HepG2 (cell line): Measurements from ENCODE around the gene PTPRD. TPM values are rescaled to one million over a fixed set of nuclear protein-coding genes. Genes with fewer than 3 reads are reported as not detected.

ENCODE experiments used
- ATAC-seq: fragments of 200-7000 bp; cut with Tn5 transposase; 3 replicates; pipeline ENCODE4 v1.9.1; 2020; ENCODE audit warnings: mild to moderate bottlenecking, moderate library complexity
- BruUV-seq: library from RNA; stranded (reverse); fragments of 400-500 nt; replicated peaks from 2 replicates; lab custom pipeline; 2021; lab: Mats Ljungman, UMichigan
- CTCF ChIA-PET: fragments of 300-600 bp; formaldehyde crosslinking; extraction: SDS; loops from one replicate; lab custom pipeline; 2021; ENCODE audit warnings: low total read pairs, inconsistent platforms, low intra/inter-chr PET ratio; lab: Yijun Ruan, JAX
- POLR2A ChIA-PET: fragments of 350-600 bp; sonication (Branson Sonifier 250); formaldehyde crosslinking; loops from one replicate; lab custom pipeline; 2020; ENCODE audit warnings: antibody characterized with exemption, inconsistent platforms; lab: Yijun Ruan, JAX
- DNase-seq: peaks from one replicate; pipeline ENCODE4 v3.0.0-alpha.2; 2015; ENCODE audit warnings: low spot score
- FAIRE-seq: peaks from 3 replicates; lab custom pipeline; 2011; peaks lifted over from hg19 to GRCh38; lab: Jason Lieb, UNC
- H2AFZ ChIP-seq: one replicate; pipeline ENCODE4 v1.6.1; 2011; ENCODE audit warnings: low read length, inconsistent platforms
- H3K27ac ChIP-seq: fragments of 300-600 bp; 3 replicates; pipeline ENCODE4 v1.8.0; 2011; ENCODE audit warnings: mixed run types, mild to moderate bottlenecking, mixed read lengths, low read length, inconsistent platforms; ENCODE audit not compliant: insufficient read depth; ENCODE audit errors: extremely low read length
- H3K27me3 ChIP-seq, 2 experiments: fragments of 200-600 bp in 1 of 2; 2 replicates in 1 of 2; 3 replicates in 1 of 2; pipeline versions ENCODE4 v1.6.0 to v1.8.0; 2011; ENCODE audit warnings: low read length in 2 of 2, mild to moderate bottlenecking in 2 of 2, moderate library complexity in 2 of 2, inconsistent platforms in 1 of 2; ENCODE audit not compliant: insufficient read depth in 2 of 2, control insufficient read depth in 1 of 2
- H3K36me3 ChIP-seq, 2 experiments: fragments of 200-600 bp in 1 of 2; replicated peaks in 1 of 2; 2 replicates in 1 of 2; 3 replicates in 1 of 2; pipeline versions ENCODE4 v1.5.1 to v1.8.0; 2011; ENCODE audit warnings: low read length in 2 of 2, inconsistent platforms in 1 of 2; ENCODE audit not compliant: insufficient read depth in 2 of 2, control insufficient read depth in 1 of 2
- H3K4me1 ChIP-seq: 2 replicates; pipeline ENCODE4 v1.5.1; 2012; ENCODE audit warnings: low read length, inconsistent platforms; ENCODE audit not compliant: insufficient read depth
- H3K4me2 ChIP-seq: 2 replicates; pipeline ENCODE4 v1.6.0; 2011; ENCODE audit warnings: low read depth, low read length, inconsistent platforms
- H3K4me3 ChIP-seq, 3 experiments: fragments of 200-600 bp in 1 of 3; sonication (generic), shearing (Covaris generic) in 1 of 3; replicated peaks in 1 of 3; 2 replicates each; pipeline ENCODE4 v1.5.1; 2011 to 2016; ENCODE audit warnings: low read length in 3 of 3, inconsistent platforms in 2 of 3, low read depth in 2 of 3, mild to moderate bottlenecking in 2 of 3, control low read depth in 1 of 3, mixed read lengths in 1 of 3; ENCODE audit not compliant: insufficient read depth in 1 of 3
- H3K79me2 ChIP-seq: one replicate; pipeline ENCODE4 v1.6.1; 2011; ENCODE audit warnings: low read length, inconsistent platforms; ENCODE audit not compliant: insufficient read depth
- H3K9ac ChIP-seq: 2 replicates; pipeline ENCODE4 v1.6.0; 2011; ENCODE audit warnings: mild to moderate bottlenecking, low read depth, low read length, inconsistent platforms; ENCODE audit not compliant: insufficient read depth
- H3K9me3 ChIP-seq: 2 replicates; pipeline ENCODE4 v1.5.1; 2012; ENCODE audit warnings: mild to moderate bottlenecking, low read length
- H4K20me1 ChIP-seq: 2 replicates; pipeline ENCODE4 v1.6.0; 2011; ENCODE audit warnings: inconsistent platforms, mild to moderate bottlenecking, low read length, moderate library complexity; ENCODE audit not compliant: insufficient read depth
- FOXC1 ChIP-seq: sonication (generic); formaldehyde crosslinking; IDR thresholded peaks from 2 replicates; pipeline ENCODE4 v1.8.0; 2022; ENCODE audit warnings: mild to moderate bottlenecking, missing genetic modification reagents, borderline replicate concordance
- HMG20B ChIP-seq: conservative IDR thresholded peaks from 2 replicates; pipeline ENCODE4 v1.6.1; 2016; ENCODE audit warnings: missing genetic modification reagents, missing compliant biosample characterization
- HOMEZ ChIP-seq: IDR thresholded peaks from 2 replicates; pipeline ENCODE4 v1.6.1; 2016; ENCODE audit warnings: low read depth
- JDP2 ChIP-seq: sonication (generic); formaldehyde crosslinking; IDR thresholded peaks from 2 replicates; pipeline ENCODE4 v1.8.1; 2022; ENCODE audit warnings: missing genetic modification reagents, borderline replicate concordance
- MAFF ChIP-seq: IDR thresholded peaks from 2 replicates; pipeline ENCODE4 v1.6.1; 2011; ENCODE audit warnings: low read depth, low read length, improper control_type of control experiment
- MAFK ChIP-seq, 2 experiments: IDR thresholded peaks in 1 of 2; conservative IDR thresholded peaks in 1 of 2; 2 replicates each; pipeline ENCODE4 v1.6.1; 2011; ENCODE audit warnings: improper control_type of control experiment in 2 of 2, low read length in 2 of 2
- MTA1 ChIP-seq: sonication (generic); formaldehyde crosslinking; IDR thresholded peaks from 2 replicates; pipeline ENCODE4 v1.4.0; 2020; ENCODE audit warnings: missing genetic modification reagents, mild to moderate bottlenecking, borderline replicate concordance
- SOX5 ChIP-seq: IDR thresholded peaks from 2 replicates; pipeline ENCODE4 v1.6.1; 2016; ENCODE audit warnings: borderline replicate concordance
- ZBTB3 ChIP-seq: sonication (generic); formaldehyde crosslinking; IDR thresholded peaks from 2 replicates; pipeline ENCODE4 v1.4.0; 2020; ENCODE audit warnings: low read depth, mild to moderate bottlenecking, moderate library complexity, missing genetic modification reagents, borderline replicate concordance
- ZNF17 ChIP-seq: sonication (generic); formaldehyde crosslinking; IDR thresholded peaks from 2 replicates; pipeline ENCODE4 v1.5.0; 2020; ENCODE audit warnings: mild to moderate bottlenecking, missing genetic modification reagents
- ZNF781 ChIP-seq: sonication (generic); formaldehyde crosslinking; IDR thresholded peaks from 2 replicates; pipeline ENCODE4 v1.5.1; 2020; ENCODE audit warnings: borderline replicate concordance, mild to moderate bottlenecking, missing genetic modification reagents; ENCODE audit errors: not compliant biosample characterization
- ZNF878 ChIP-seq: sonication (generic); formaldehyde crosslinking; IDR thresholded peaks from 2 replicates; pipeline ENCODE4 v1.8.1; 2023; ENCODE audit warnings: mild to moderate bottlenecking, missing genetic modification reagents, moderate library complexity
- WGBS: methylation state at CpG from one replicate; pipeline ENCODE4 v1.1.6; 2017; ENCODE audit warnings: low lambda C conversion rate; 5-methylcytosine and 5-hydroxymethylcytosine counted together
- in situ Hi-C: cut with HindIII; loops from 2 replicates; pipeline ENCODE4 v1.10.0; 2017; ENCODE audit warnings: low pct_unique_long_range_greater_than_20kb; ENCODE audit not compliant: extremely low pct_ligation_motif_present
- intact Hi-C: fragments of 100-400 bp; cut with micrococcal nuclease; formaldehyde crosslinking; loops from one replicate; pipeline ENCODE4 v1.10.0; 2022; ENCODE audit not compliant: unreplicated experiment
- polyA plus RNA-seq, 8 experiments: library from polyadenylated mRNA; depleted of rRNA in 3 of 8; stranded (reverse) in 7 of 8; unstranded in 1 of 8; fragments of >200 nt; fragmentation: Illumina TruSeq in 4 of 8; extraction: Trizol in 4 of 8; gene quantifications; 2 replicates each; pipeline versions ENCODE4 v1.2.1 to v1.2.3, GENCODE V29; 2011 to 2016; ENCODE audit warnings: low read depth in 4 of 8, missing spikeins in 1 of 8, mixed read lengths in 1 of 8; ENCODE audit not compliant: insufficient read depth in 1 of 8
- total RNA-seq, 5 experiments: library from RNA; depleted of rRNA; stranded (reverse); fragments of >200 nt; fragmentation: Illumina TruSeq; extraction: Trizol; gene quantifications; 2 replicates each; pipeline ENCODE4 v1.2.3, GENCODE V29; 2016; ENCODE audit warnings: low read depth in 1 of 5

The PTPRD gene
- total and polyA plus RNA-seq, 2 of the 13 experiments (the other 11 are each of a cell fraction or from before 2014, with no cell fraction given) = 0.05 TPM; not detected in 1

- in situ Hi-C loops = no loop called here
- intact Hi-C loops = no loop called here
- Histone ChIP-seq H4K20me1 (no peaks in the 10 kb centered on the region), H3K9ac (no peak overlapping the region), H3K79me2 (no peaks in the 10 kb centered on the region), H3K4me1 (no peaks in the 10 kb centered on the region), H3K9me3 (no peaks in the 10 kb centered on the region), H3K4me3 (no peak overlapping the region), H3K27ac (no peak overlapping the region), H3K36me3 (no peaks in the 10 kb centered on the region), H3K4me2 (no peak overlapping the region), H3K27me3 (no peaks in the 10 kb centered on the region), H2AFZ (no peak overlapping the region)
- ATAC-seq (no peak), FAIRE-seq (no peak), DNase-seq (no peak)
- POLR2A ChIA-PET = no interaction called here
- WGBS = 22% methylated on average over 1 of the region's 1 CpG
- no TSS peak for BruUV-seq
- CTCF ChIA-PET = no interaction called here
- TF ChIP-seq HMG20B (no peak), MAFK (conservative IDR thresholded peaks at IDR 0.05 in 1 of 2, IDR thresholded peaks at IDR 0.05 in 1 of 2; ENCODE audit: low read length in 2 of 2) (peak; percentile 78 to 94), HOMEZ (CRISPR knock-in tag) (no peak), FOXC1 (no peak), ZBTB3 (CRISPR knock-in tag) (no peak), ZNF781 (no peak), MAFF (peak; percentile 87), MTA1 (CRISPR knock-in tag) (no peak)
These were observed 209.5 kb downstream of the PTPRD start for GRCh38 chr9:10403283-10403682.

DNA sequence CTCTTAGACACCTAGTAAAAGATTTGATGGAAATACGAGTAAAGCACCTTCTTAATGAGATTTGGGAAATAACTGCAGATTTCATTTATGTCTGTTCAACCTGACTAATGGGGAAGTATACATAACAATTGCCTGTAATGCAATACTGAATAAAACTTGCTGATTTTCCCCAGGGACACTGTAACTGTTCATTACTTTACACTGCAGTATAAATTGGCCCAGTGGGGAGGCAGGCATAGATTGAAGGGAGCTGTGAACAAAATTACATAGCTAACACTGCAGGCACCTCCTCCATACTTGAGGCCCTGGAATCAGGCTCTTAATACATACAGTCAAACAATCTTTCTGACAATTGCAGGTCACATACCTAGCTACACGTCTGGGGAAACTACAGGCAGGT lies 216.2 kb downstream of the PTPRD start:
- FAIRE-seq = no peak
- Histone ChIP-seq H3K9ac (no peak overlapping the region), H3K79me2 (no peaks in the 10 kb centered on the region), H3K27me3 (no peaks in the 10 kb centered on the region), H3K4me3 (no peak overlapping the region), H3K4me2 (no peak overlapping the region), H4K20me1 (no peaks in the 10 kb centered on the region), H3K9me3 (no peaks in the 10 kb centered on the region), H3K4me1 (no peaks in the 10 kb centered on the region), H3K36me3 (no peaks in the 10 kb centered on the region), H2AFZ (no peak overlapping the region), H3K27ac (no peak overlapping the region)
- no peak for DNase-seq
- TF ChIP-seq ZNF878 (CRISPR knock-in tag) = no peak
- no peak for TF ChIP-seq ZNF17 (CRISPR knock-in tag)
- no peak for TF ChIP-seq JDP2 (CRISPR knock-in tag)
- no peak for TF ChIP-seq SOX5 (CRISPR knock-in tag)
- in situ Hi-C loops (loop anchor here (25.0 kb wide), 1 partner anchor 1966 kb away; no protein-coding TSS in a partner anchor), intact Hi-C loops (no loop called here)
- POLR2A ChIA-PET = no interaction called here
- no peak for ATAC-seq
- BruUV-seq = no TSS peak
- 2% methylated on average over 2 of the region's 2 CpGs for WGBS
- CTCF ChIA-PET = no interaction called here
